ENCODE measurements around the gene CPNE5.

The CPNE5 gene

GRCh38 chr6:36856277-36856676 lies 17.0 kb upstream of the CPNE5 start:
- no peak for DNase-seq

DNA sequence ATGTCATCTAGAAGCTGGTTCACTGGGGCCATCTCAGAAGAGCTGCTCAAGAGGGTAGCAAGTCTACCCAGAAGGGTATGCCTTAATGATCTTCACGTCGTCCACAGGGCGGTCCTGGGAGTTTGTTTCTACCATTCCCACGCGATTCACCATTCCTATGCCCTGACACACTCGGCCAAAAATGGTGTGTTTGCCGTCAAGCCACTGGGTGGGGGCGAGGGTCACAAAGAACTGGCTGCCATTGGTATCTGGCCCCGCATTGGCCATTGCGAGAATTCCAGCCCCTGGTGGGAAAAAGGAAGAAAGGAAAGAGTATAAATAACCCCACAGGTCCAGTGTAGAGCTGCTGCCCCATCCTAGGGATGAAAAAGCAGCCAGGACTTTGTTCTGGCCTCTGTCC lies 16.5 kb upstream of the CPNE5 start:
- DNase-seq = no peak

- no peak for DNase-seq
Measured at GRCh38 chr6:36853325-36853724, 14.1 kb upstream of the CPNE5 start.

DNA sequence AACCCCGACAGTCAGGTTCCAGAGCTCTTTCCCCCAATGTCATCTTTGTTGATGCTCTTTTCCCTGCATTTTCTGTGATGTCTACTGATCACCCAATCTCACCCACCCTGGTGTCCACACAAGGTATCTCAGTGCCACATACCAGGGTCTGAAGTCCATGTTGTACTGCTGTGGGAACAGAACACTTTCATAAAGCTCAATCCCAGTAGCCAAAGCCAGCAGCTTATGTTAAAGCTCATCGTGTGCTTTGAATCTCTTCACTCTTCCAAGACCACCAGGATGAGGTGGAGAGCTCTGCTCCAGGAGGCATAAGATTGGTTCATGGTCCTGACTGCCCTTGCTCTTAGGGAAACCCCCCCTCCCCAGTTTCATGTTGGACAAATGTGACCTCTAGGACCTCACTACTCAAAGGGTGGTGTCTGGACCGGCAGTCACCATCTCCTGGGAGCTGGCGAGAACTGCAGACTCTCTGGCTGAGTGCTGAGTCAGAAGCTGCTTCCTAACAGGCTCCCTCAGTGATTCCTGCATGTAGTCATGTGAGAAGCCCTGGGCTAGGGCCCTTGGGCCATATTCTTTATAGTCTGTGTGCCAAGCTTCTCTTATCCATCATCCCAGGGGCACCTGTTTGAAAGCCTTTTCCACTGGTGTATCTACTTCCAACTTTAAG lies 13.4 kb upstream of the CPNE5 start:
- DNase-seq = no peak

DNA sequence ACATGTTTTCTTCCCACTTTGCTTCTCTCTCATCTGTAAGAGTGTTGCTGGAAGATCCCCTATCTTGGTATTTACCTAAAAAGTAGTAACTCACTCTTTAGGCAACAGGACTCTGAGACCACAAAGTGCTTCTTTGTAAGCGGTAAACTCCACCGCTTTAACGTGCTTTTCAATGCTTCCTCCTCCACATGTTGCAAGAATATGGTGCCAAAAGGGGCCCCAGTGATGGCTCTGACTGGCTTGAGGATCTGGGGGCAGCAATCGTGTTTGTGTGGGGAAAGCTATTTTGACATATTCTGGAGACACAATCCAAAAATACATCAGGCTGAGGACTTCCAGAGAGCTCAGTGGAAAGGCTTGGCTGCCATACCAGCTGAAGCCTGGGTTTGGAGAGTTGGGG lies 12.4 kb upstream of the CPNE5 start:
- no peak for DNase-seq

DNA sequence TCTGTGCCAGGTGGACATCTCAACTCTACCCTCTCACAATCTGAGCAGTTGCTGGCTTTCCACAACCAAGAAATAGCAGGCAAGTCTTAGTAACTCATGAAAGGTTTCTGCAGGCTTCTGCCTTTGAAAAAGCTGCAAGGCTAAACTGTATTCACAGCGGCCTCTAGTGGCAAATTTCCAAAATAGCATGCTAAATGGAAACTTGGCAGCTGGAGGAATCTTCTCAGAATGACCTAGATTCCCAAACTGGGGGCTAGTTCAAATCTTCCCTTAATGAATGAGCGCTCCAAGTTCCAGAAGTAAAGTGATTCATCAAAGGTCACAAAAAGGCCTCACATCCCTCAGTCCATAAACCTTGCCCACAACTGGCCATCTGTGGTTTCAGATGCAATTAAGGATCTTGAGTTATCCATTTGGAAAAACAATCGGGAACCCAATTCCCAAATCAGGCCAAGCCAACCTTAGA lies 11.9 kb upstream of the CPNE5 start:
- peak; percentile 36 for DNase-seq

- DNase-seq = no peak
Measured at GRCh38 chr6:36850021-36850420, 10.8 kb upstream of the CPNE5 start.

DNA sequence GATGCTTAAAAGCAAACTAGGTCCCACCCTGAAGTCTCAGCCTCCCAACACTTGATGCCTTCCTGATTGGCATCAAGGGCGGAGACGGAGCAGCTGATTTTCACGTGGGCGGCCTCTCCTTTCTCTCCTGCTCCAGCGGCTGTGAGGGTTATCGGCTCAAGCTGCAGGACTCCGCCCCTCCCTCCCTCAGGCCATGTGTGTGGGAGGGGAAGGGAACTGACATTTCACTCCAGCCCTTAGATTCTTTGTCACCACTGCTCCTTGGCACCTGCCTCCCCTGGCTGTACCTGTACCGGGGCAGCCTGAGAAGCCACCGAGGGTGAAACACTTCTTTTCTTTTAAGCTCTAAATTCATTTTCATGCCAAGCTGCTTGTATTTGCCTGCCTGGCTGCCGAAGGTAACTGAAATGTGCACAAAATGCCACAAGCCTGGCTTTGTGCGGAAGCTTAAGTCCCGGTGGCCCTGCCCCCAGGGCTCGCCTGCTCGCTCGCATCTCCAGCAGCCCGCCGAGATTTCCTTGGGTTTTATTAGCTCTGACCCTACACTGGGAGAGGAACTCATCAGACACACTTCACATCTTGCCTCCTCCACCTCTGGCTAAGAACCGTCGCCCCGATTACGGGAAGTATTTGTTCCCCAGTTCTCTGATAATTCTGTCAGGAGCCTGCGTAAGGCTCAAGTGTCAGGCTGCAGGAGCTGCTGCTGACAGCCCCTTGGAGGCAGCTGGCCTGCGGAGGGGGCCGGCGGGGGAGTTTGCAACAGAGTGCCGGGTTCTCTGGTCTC lies 9.6 kb upstream of the CPNE5 start:
- no peak for DNase-seq

DNA sequence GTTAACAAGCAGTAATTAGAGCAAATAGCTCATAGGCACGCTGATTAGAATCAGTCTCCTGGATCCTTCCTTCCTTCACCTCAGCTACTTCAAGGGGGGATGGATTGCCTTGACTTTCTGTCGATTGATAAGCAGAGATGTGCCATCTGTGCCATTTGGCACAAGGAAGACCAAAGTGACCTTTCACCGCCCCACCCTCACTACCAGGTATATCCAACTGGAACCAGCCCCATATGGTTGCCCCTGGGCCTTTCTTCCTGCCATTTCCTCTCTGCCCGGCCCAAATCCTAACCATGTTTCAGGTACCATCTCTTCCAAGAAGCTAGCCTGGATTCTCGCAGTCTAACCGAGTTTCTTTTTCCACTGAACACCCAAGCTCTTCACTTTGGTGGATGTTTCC lies 8.7 kb upstream of the CPNE5 start:
- no peak for DNase-seq

- no peak for DNase-seq
Measured at GRCh38 chr6:36847152-36847551, 7.9 kb upstream of the CPNE5 start.

DNA sequence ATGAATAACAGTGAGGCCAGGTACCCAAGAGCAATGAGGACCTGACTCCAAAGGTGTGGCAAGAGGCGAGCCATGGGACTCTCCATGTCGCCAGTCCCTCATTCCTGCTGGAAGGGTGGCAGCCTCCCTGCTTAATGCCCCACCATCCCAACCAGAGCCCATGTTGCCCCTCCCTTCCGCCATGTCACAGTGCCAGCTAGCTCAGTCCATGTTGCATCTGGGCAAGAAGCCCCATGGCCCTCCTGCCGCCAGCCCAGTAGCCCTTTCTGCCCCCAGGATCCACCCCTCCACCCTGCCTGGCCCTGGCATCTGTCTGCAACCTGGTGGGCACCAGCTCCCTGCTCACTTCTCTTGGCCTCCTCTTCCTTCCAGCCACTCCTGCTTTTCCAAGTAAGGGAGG lies 6.0 kb upstream of the CPNE5 start:
- no peak for DNase-seq

- DNase-seq = no peak
Measured at GRCh38 chr6:36844232-36845170, 5.3 kb upstream of the CPNE5 start.

- DNase-seq = no peak
Measured at GRCh38 chr6:36843170-36843569, 3.9 kb upstream of the CPNE5 start.

GRCh38 chr6:36841756-36842155 lies 2.5 kb upstream of the CPNE5 start:
- no peak for DNase-seq

- peak; percentile 51 for DNase-seq
Measured at GRCh38 chr6:36840432-36841403, 1.5 kb upstream of the CPNE5 start.

GRCh38 chr6:36839749-36840431 lies 646 bp upstream of the CPNE5 start:
- peak; percentile 61 for DNase-seq

DNA sequence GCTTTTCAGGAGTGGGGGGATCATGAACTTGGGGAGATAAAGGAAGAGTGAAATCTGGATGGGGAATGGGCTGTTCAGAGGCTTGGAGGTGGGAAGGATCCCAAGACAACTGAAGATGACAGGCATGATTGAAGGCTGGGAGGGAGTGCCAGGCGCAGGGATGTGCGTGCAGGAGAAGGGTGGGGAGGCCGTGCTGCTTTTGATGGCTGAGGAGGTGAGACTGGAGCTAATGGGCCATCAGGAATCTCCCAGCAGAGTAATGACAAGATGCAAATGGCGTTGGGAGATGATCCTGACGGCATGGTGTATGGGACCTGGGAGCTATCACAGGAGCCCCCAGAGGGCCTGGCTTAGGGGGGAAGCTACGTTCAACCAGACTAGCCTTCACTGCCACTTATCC lies 1.6 kb downstream of the CPNE5 start:
- no peak for DNase-seq

GRCh38 chr6:36837022-36837339 lies 2.3 kb downstream of the CPNE5 start:
- DNase-seq = no peak

DNA sequence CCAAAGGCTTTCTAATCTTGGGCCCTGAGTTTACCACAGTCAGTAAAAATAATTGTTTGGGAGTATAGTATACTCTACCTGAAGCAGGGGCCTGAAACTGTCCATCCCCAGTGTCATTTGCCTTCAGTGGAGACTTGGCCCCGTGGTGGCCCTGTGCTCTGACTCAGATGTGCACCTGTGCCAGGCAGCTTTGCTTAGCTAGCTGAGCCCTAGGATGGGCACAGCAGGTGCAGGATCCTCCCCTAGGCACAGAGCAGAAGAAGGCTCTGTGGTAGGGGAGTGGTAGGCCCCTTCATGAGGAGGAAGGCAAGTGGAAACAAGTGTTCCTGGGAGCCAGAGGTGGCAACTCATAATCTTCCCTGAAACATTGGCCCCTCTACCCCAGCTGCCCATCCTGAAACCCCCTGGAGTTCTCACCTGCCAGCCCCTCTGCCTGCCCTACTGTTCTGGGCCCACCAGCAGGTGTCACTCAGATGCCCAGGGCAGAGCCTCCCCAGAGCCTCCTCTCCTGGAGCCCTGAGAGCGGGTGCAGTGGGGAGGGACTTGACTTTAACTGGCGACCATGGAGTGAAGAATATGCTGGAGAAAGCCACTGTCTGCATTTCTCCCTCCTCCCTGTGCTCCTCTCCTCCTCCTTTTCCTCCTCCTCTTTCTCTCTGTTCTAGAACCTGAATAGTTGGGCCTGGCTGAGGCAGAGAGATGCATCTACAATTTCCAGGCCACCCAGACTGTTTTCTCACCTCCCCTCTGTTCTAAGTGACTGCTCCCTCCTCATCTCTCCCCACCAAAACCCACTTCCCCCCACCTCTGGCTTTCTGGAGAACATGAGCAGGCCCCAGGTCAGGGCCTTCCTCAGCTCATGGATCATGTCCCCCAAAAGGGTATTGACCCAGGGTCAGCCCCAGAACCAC lies 2.9 kb downstream of the CPNE5 start:
- no peak for DNase-seq

GRCh38 chr6:36834576-36835341 lies 4.5 kb downstream of the CPNE5 start:
- DNase-seq = no peak

All from stimulated activated CD4-positive, alpha-beta T cell treated with anti-CD3 and anti-CD28 coated beads, Interleukin-15, amount 100 ng/mL, for 24 hours (primary cell).